PC-3 (cell line): Measurements from ENCODE around the gene NR2F2. TPM values are rescaled to one million over a fixed set of nuclear protein-coding genes. Genes with fewer than 3 reads are reported as not detected.

Experiments used
- ATAC-seq: fragments of 200-7000 bp; cut with Tn5 transposase; 2 replicates; pipeline ENCODE4 v1.9.1; 2020; ENCODE audit warnings: mild to moderate bottlenecking, moderate library complexity
- BruUV-seq: library from RNA; stranded (reverse); fragments of 400-500 nt; replicated peaks from 2 replicates; lab custom pipeline; 2021; lab: Mats Ljungman, UMichigan
- CTCF ChIA-PET: fragments of 300-600 bp; sonication (Branson Sonifier 250); formaldehyde crosslinking; loops from one replicate; lab custom pipeline; 2022; ENCODE audit warnings: antibody characterized with exemption; lab: Charles Lee
- POLR2A ChIA-PET: fragments of 300-600 bp; sonication (Branson Sonifier 250); formaldehyde crosslinking; loops from one replicate; lab custom pipeline; 2022; ENCODE audit warnings: antibody characterized with exemption; ENCODE audit not compliant: unreplicated experiment; lab: Charles Lee
- DNase-seq: peaks from one replicate; pipeline ENCODE4 v3.0.0-alpha.2; 2015
- H2AFZ ChIP-seq: fragments of 300-600 bp; sonication (generic); 2 replicates; pipeline ENCODE4 v1.6.0; 2016; ENCODE audit warnings: antibody characterized with exemption, low read length
- H3F3A ChIP-seq: fragments of 300-600 bp; sonication (generic); one replicate; pipeline ENCODE4 v1.6.0; 2017; ENCODE audit warnings: antibody characterized with exemption, low read length, control low read depth, mild to moderate bottlenecking; ENCODE audit not compliant: unreplicated experiment
- H3K27ac ChIP-seq: fragments of 300-600 bp; sonication (generic); 2 replicates; pipeline ENCODE4 v1.5.1; 2016; ENCODE audit warnings: mild to moderate bottlenecking, low read length
- H3K27me3 ChIP-seq: fragments of 300-600 bp; sonication (generic); 2 replicates; pipeline ENCODE4 v1.6.1; 2016; ENCODE audit warnings: low read length, mixed read lengths
- H3K36me3 ChIP-seq: fragments of 300-600 bp; sonication (generic); 2 replicates; pipeline ENCODE4 v1.6.1; 2016; ENCODE audit warnings: low read depth, mixed run types, low read length, mixed read lengths
- H3K4me1 ChIP-seq: fragments of 300-600 bp; sonication (generic); 2 replicates; pipeline ENCODE4 v1.5.1; 2016; ENCODE audit warnings: low read length; ENCODE audit not compliant: insufficient read depth
- H3K4me2 ChIP-seq: fragments of 300-600 bp; sonication (generic); 2 replicates; pipeline ENCODE4 v1.6.0; 2016; ENCODE audit warnings: low read length
- H3K4me3 ChIP-seq: fragments of 300-600 bp; sonication (generic); 2 replicates; pipeline ENCODE4 v1.5.1; 2016; ENCODE audit warnings: mild to moderate bottlenecking, low read length, mixed read lengths
- H3K79me2 ChIP-seq: fragments of 300-600 bp; sonication (generic); 2 replicates; pipeline ENCODE4 v1.6.1; 2017; ENCODE audit warnings: low read length, mixed read lengths
- H3K9ac ChIP-seq: fragments of 300-600 bp; sonication (generic); 2 replicates; pipeline ENCODE4 v1.6.0; 2016; ENCODE audit warnings: mild to moderate bottlenecking, low read length
- H3K9me2 ChIP-seq: fragments of 300-600 bp; sonication (generic); replicated peaks from 2 replicates; pipeline ENCODE4 v1.6.1; 2016; ENCODE audit warnings: mixed run types, low read length, mixed read lengths
- H3K9me3 ChIP-seq: fragments of 300-600 bp; sonication (generic); 2 replicates; pipeline ENCODE4 v1.6.1; 2016; ENCODE audit warnings: low read length, mixed read lengths
- H4K20me1 ChIP-seq: fragments of 300-600 bp; sonication (generic); 2 replicates; pipeline ENCODE4 v1.6.1; 2016; ENCODE audit warnings: low read length, mixed read lengths
- CTCF ChIP-seq: fragments of 300-600 bp; sonication (generic); conservative IDR thresholded peaks from 2 replicates; pipeline ENCODE4 v1.5.1; 2017; ENCODE audit warnings: antibody characterized with exemption, low read depth, mild to moderate bottlenecking, low read length
- EZH2 ChIP-seq: fragments of 300-600 bp; sonication (generic); IDR thresholded peaks from one replicate; pipeline ENCODE4 v1.6.1; 2017; ENCODE audit warnings: antibody characterized with exemption, mild to moderate bottlenecking, low read length; ENCODE audit not compliant: unreplicated experiment
- EZH2phosphoT487 ChIP-seq: fragments of 300-600 bp; sonication (generic); IDR thresholded peaks from 2 replicates; pipeline ENCODE4 v1.6.1; 2018; ENCODE audit warnings: mild to moderate bottlenecking, antibody characterized with exemption, low read length, borderline replicate concordance
- intact Hi-C: fragments of 100-400 bp; cut with micrococcal nuclease; formaldehyde crosslinking; loops from 2 replicates; pipeline ENCODE4 v1.9.0; 2023
- total RNA-seq: library from RNA; depleted of rRNA; stranded (reverse); fragments of >200 nt; gene quantifications from 2 replicates; pipeline ENCODE4 v1.2.3, GENCODE V29; 2014

The NR2F2 gene
- total RNA-seq, 1 experiment from 2014 or later, result 19.6 TPM

GRCh38 chr15:96336596-96337364 lies 6.3 kb downstream of the NR2F2 start:
- intact Hi-C loops, result no loop called here
- peaks cover 8% of the 10 kb centered on the region; the same call in 1 of the 2 replicates for H3K4me1 ChIP-seq
- ChIA-PET CTCF (interaction anchor here (0.6 to 1.1 kb wide), 3 partner anchors 10 to 1077 kb away, joined by 3 to 7 read pairs (median 5); no protein-coding TSS in a partner anchor), POLR2A (interaction anchor here (0.6 to 0.7 kb wide), 2 partner anchors 9 to 44 kb away, joined by 4 to 5 read pairs; no protein-coding TSS in a partner anchor)
- no peak overlapping the region for H2AFZ ChIP-seq
- H3K4me3 ChIP-seq, result peak overlapping the region; percentile 89
- H3K9me2 ChIP-seq, result no peaks in the 10 kb centered on the region
- DNase-seq (peak; percentile 57), ATAC-seq (peak; percentile 14)
- no peaks in the 10 kb centered on the region for H3K27me3 ChIP-seq
- TF ChIP-seq CTCF (no peak), EZH2 (no peak), EZH2phosphoT487 (no peak)
- peak overlapping the region; percentile 97 for H3K9ac ChIP-seq
- peaks cover 99% of the 10 kb centered on the region for H3K79me2 ChIP-seq
- peak overlapping the region; percentile 89 for H3K4me2 ChIP-seq
- no peaks in the 10 kb centered on the region for H3K9me3 ChIP-seq
- H3K36me3 ChIP-seq, result peaks cover 37% of the 10 kb centered on the region
- H3F3A ChIP-seq, result no peaks in the 10 kb centered on the region
- H3K27ac ChIP-seq, result peak overlapping the region; percentile 88
- BruUV-seq, result no TSS peak
- H4K20me1 ChIP-seq, result peaks cover 39% of the 10 kb centered on the region

DNA sequence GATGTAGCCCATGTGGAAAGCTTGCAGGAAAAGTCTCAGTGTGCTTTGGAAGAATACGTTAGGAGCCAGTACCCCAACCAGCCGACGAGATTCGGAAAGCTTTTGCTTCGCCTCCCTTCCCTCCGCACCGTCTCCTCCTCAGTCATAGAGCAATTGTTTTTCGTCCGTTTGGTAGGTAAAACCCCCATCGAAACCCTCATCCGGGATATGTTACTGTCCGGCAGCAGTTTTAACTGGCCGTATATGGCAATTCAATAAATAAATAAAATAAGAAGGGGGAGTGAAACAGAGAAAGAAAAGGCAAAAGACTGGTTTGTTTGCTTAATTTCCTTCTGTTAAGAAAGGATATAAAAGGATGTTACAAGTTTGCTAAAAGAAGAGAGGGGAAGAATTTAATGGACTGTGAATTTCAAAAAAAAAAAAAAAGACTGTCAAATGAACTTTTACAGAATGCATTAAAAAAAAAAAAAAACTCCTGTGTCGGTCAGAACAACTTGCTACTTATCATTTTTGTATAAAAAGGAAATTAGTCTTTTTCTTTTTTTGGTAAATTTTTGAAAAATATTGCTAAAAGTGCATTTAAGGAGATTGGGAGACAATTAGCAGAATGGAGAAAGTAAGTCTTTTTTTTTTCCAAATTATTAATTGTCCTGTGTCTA lies 7.0 kb downstream of the NR2F2 start:
- no TSS peak for BruUV-seq
- H3K79me2 ChIP-seq, result peaks cover 99% of the 10 kb centered on the region
- H3K4me3 ChIP-seq, result peak overlapping the region; percentile 89
- peaks cover 39% of the 10 kb centered on the region for H4K20me1 ChIP-seq
- peak overlapping the region; percentile 97 for H3K9ac ChIP-seq
- peak overlapping the region; percentile 88 for H3K27ac ChIP-seq
- peaks cover 37% of the 10 kb centered on the region for H3K36me3 ChIP-seq
- no peak overlapping the region for H2AFZ ChIP-seq
- H3K9me2 ChIP-seq, result no peaks in the 10 kb centered on the region
- H3K27me3 ChIP-seq, result no peaks in the 10 kb centered on the region
- peaks cover 8% of the 10 kb centered on the region; the same call in 1 of the 2 replicates for H3K4me1 ChIP-seq
- POLR2A ChIA-PET, result interaction anchor here (0.6 to 0.7 kb wide), 2 partner anchors 10 to 44 kb away, joined by 4 to 5 read pairs; no protein-coding TSS in a partner anchor
- CTCF ChIA-PET, result interaction anchor here (1.1 kb wide), 1 partner anchor 11 kb away, joined by 7 read pairs; no protein-coding TSS in a partner anchor
- no peak for ATAC-seq
- peak overlapping the region; percentile 89 for H3K4me2 ChIP-seq
- no peaks in the 10 kb centered on the region for H3F3A ChIP-seq
- intact Hi-C loops, result no loop called here
- no peaks in the 10 kb centered on the region for H3K9me3 ChIP-seq
- TF ChIP-seq CTCF (no peak), EZH2phosphoT487 (no peak), EZH2 (no peak)
- peak; percentile 18 for DNase-seq
